GM12878 (cell line): ENCODE results near the gene CPO. TPM values are rescaled to one million over a fixed set of nuclear protein-coding genes. Genes with fewer than 3 reads are reported as not detected.

Experiments
- ATAC-seq: fragments of 200-7000 bp; cut with Tn5 transposase; 3 replicates; pipeline ENCODE4 v1.9.1; 2020; ENCODE audit warnings: mild to moderate bottlenecking, moderate library complexity
- BruUV-seq: library from RNA; stranded (reverse); fragments of 400-500 nt; replicated peaks from 2 replicates; lab custom pipeline; 2021; lab: Mats Ljungman, UMichigan
- CTCF ChIA-PET: fragments of 300-600 bp; sonication (Branson Sonifier 250); formaldehyde crosslinking; extraction: SDS; loops from one replicate; lab custom pipeline; 2021; ENCODE audit warnings: inconsistent platforms; lab: Yijun Ruan, JAX
- POLR2A ChIA-PET: fragments of 350-600 bp; formaldehyde crosslinking; extraction: SDS; loops from one replicate; lab custom pipeline; 2021; ENCODE audit warnings: inconsistent platforms; lab: Charles Lee
- RAD21 ChIA-PET: fragments of 300-600 bp; sonication (Branson Sonifier 250); formaldehyde crosslinking; loops from one replicate; lab custom pipeline; 2023; ENCODE audit warnings: antibody characterized with exemption; ENCODE audit not compliant: unreplicated experiment; lab: Charles Lee
- SMC1A ChIA-PET: fragments of 300-600 bp; sonication (Branson Sonifier 250); formaldehyde crosslinking; loops from one replicate; lab custom pipeline; 2023; ENCODE audit not compliant: unreplicated experiment, uncharacterized antibody; lab: Charles Lee
- DNase-seq: peaks from one replicate; pipeline ENCODE4 v3.0.0-alpha.2; 2011; ENCODE audit warnings: low read depth, low spot score
- FAIRE-seq: peaks from 3 replicates; lab custom pipeline; 2011; peaks lifted over from hg19 to GRCh38; lab: Jason Lieb, UNC
- H2AFZ ChIP-seq: 2 replicates; pipeline ENCODE4 v1.6.0; 2011; ENCODE audit warnings: low read depth, low read length, control low read depth; ENCODE audit not compliant: control insufficient read depth
- H3K27ac ChIP-seq: 2 replicates; pipeline ENCODE4 v1.5.1; 2011; ENCODE audit warnings: control low read depth; ENCODE audit not compliant: control insufficient read depth, insufficient read depth
- H3K27me3 ChIP-seq, 2 experiments: replicated peaks in 1 of 2; 2 replicates each; pipeline versions ENCODE4 v1.6.0 to v1.6.1; 2011; ENCODE audit warnings: low read length in 1 of 2; ENCODE audit not compliant: control insufficient read depth in 2 of 2, insufficient read depth in 2 of 2
- H3K36me3 ChIP-seq, 2 experiments: 2 replicates each; pipeline ENCODE4 v1.5.1; 2011; ENCODE audit warnings: low read length in 1 of 2; ENCODE audit not compliant: control insufficient read depth in 2 of 2, insufficient read depth in 2 of 2
- H3K4me1 ChIP-seq: 2 replicates; pipeline ENCODE4 v1.6.1; 2011; ENCODE audit warnings: mild to moderate bottlenecking, low read length, moderate library complexity, mixed read lengths; ENCODE audit not compliant: control insufficient read depth, insufficient read depth
- H3K4me2 ChIP-seq: 2 replicates; pipeline ENCODE4 v1.6.0; 2011; ENCODE audit warnings: control low read depth; ENCODE audit not compliant: control insufficient read depth, insufficient read depth
- H3K4me3 ChIP-seq: fragments of 200-600 bp; sonication (generic); 2 replicates; pipeline ENCODE4 v1.5.1; 2016
- H3K79me2 ChIP-seq: 2 replicates; pipeline ENCODE4 v1.6.0; 2011; ENCODE audit warnings: low read length; ENCODE audit not compliant: control insufficient read depth, insufficient read depth
- H3K9ac ChIP-seq: 2 replicates; pipeline ENCODE4 v1.8.0; 2011; ENCODE audit warnings: low read length, control low read depth, mixed read lengths; ENCODE audit not compliant: control insufficient read depth, insufficient read depth
- H3K9me3 ChIP-seq: replicated peaks from 3 replicates; pipeline ENCODE4 v1.5.1; 2011; ENCODE audit warnings: mild to moderate bottlenecking, low read length; ENCODE audit not compliant: control insufficient read depth, insufficient read depth
- H4K20me1 ChIP-seq: 2 replicates; pipeline ENCODE4 v1.6.0; 2011; ENCODE audit not compliant: control insufficient read depth, insufficient read depth
- HDAC2 ChIP-seq: fragments of 200-600 bp; sonication (generic); IDR thresholded peaks from 2 replicates; pipeline ENCODE4 v1.6.1; 2017
- KAT2A ChIP-seq: conservative IDR thresholded peaks from 2 replicates; pipeline ENCODE4 v1.6.1; 2011; ENCODE audit warnings: low read depth, low read length; ENCODE audit not compliant: control insufficient read depth
- NFYA ChIP-seq: IDR thresholded peaks from 2 replicates; pipeline ENCODE4 v1.6.1; 2011; ENCODE audit warnings: low read depth, mild to moderate bottlenecking, low read length, improper control_type of control experiment, borderline replicate concordance
- RAD21 ChIP-seq: IDR thresholded peaks from 2 replicates; pipeline ENCODE4 v1.6.1; 2011; ENCODE audit warnings: mild to moderate bottlenecking, low read depth, low read length, moderate library complexity; ENCODE audit not compliant: insufficient read depth
- SMC3 ChIP-seq: IDR thresholded peaks from 2 replicates; pipeline ENCODE4 v1.6.1; 2011; ENCODE audit warnings: low read length, improper control_type of control experiment, borderline replicate concordance
- TCF3 ChIP-seq: IDR thresholded peaks from 2 replicates; pipeline ENCODE4 v1.6.1; 2012; ENCODE audit warnings: low read depth, mild to moderate bottlenecking, low read length, borderline replicate concordance; ENCODE audit not compliant: insufficient read depth
- WGBS: methylation state at CpG from one replicate; pipeline ENCODE4 v1.1.6; 2016; ENCODE audit warnings: low lambda C conversion rate; ENCODE audit not compliant: insufficient replicate concordance, insufficient coverage; ENCODE audit errors: missing lambda C conversion rate; 5-methylcytosine and 5-hydroxymethylcytosine counted together
- in situ Hi-C: fragments of 300-500 bp; cut with MboI; formaldehyde crosslinking; loops from 9 replicates; pipeline ENCODE4 v1.14.3; 2018; ENCODE audit warnings: mixed read lengths
- intact Hi-C: fragments of 100-400 bp; cut with micrococcal nuclease; formaldehyde crosslinking; loops from one replicate; pipeline ENCODE4 v1.14.2; 2022; ENCODE audit not compliant: unreplicated experiment
- polyA plus RNA-seq, 11 experiments: library from polyadenylated mRNA; depleted of rRNA in 4 of 11; unstranded in 6 of 11; stranded (reverse) in 5 of 11; fragments of >200 nt; fragmentation: Nextera tagmentation in 4 of 11; fragmentation: Illumina TruSeq in 1 of 11; extraction: Ambion mirVana in 4 of 11; extraction: Trizol in 1 of 11; gene quantifications; 1 replicate in 1 of 11; 2 replicates in 10 of 11; pipeline versions ENCODE4 v1.2.1 to v1.2.3, GENCODE V29; 2011 to 2016; ENCODE audit warnings: inconsistent platforms in 2 of 11, missing spikeins in 2 of 11, low read depth in 1 of 11
- total RNA-seq, 4 experiments: library from RNA; depleted of rRNA in 3 of 4; stranded (reverse); fragments of >200 nt in 3 of 4; fragmentation: Illumina TruSeq in 1 of 4; extraction: Trizol in 1 of 4; gene quantifications; 2 replicates each; pipeline versions ENCODE4 v1.2.1 to v1.2.3, GENCODE V29; 2013 to 2021
- TF ChIP-seq, protein P1 (sequence below), 3 experiments: IDR thresholded peaks in 2 of 3; conservative IDR thresholded peaks in 1 of 3; 2 replicates each; pipeline ENCODE4 v1.5.1; 2011; ENCODE audit warnings: low read depth in 3 of 3, low read length in 3 of 3, mild to moderate bottlenecking in 3 of 3, control low read depth in 2 of 3, moderate library complexity in 2 of 3, inconsistent platforms in 1 of 3, mixed read lengths in 1 of 3; ENCODE audit not compliant: control insufficient read depth in 2 of 3, insufficient read depth in 1 of 3; ENCODE audit errors: extremely low read depth in 1 of 3
- TF ChIP-seq, protein P2 (sequence below): IDR thresholded peaks from 2 replicates; pipeline ENCODE4 v1.6.1; 2011; ENCODE audit warnings: mild to moderate bottlenecking, low read depth, low read length, moderate library complexity; ENCODE audit not compliant: insufficient replicate concordance

The CPO gene
- total and polyA plus RNA-seq, 10 of the 15 experiments (the other 5 are each of a cell fraction or from before 2014, with no cell fraction given) = 0.13 to 0.14 TPM; not detected in 8

DNA sequence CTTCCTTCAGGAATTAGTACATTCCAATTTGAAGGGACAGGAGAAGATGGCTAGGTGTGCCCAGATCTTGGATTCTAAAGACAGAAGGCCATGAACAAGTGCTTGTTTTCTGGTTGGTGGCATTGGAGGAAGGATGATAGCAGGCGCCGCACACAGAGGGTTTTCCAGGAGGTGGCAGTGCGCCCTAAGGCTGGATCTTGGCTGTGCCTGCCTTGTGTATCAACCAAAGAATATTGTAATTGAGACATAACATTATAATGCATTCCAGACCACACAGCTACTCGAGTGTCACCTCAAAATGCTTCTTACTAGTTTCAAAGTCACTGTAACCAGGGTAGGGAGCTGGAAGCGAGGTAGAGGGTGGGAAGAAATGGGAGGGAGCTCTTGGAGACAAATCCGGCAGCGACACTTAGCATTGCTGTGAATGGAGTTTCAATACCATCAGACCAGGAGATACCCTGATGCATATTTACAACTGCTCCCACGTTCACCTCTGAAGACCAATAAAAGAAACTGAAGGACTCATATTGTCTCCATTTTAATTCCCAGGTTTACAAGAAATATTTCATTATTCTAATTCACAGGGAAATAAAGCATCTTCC, 42.5 kb downstream of the CPO start:
- POLR2A ChIA-PET = no interaction called here
- ATAC-seq = peak; percentile 66
- no peak for DNase-seq
- H3K4me3 ChIP-seq = no peak overlapping the region
- WGBS = 50% methylated on average over 8 of the region's 8 CpGs
- H3K27me3 ChIP-seq = no peaks in the 10 kb centered on the region
- TF ChIP-seq, protein P1, sequence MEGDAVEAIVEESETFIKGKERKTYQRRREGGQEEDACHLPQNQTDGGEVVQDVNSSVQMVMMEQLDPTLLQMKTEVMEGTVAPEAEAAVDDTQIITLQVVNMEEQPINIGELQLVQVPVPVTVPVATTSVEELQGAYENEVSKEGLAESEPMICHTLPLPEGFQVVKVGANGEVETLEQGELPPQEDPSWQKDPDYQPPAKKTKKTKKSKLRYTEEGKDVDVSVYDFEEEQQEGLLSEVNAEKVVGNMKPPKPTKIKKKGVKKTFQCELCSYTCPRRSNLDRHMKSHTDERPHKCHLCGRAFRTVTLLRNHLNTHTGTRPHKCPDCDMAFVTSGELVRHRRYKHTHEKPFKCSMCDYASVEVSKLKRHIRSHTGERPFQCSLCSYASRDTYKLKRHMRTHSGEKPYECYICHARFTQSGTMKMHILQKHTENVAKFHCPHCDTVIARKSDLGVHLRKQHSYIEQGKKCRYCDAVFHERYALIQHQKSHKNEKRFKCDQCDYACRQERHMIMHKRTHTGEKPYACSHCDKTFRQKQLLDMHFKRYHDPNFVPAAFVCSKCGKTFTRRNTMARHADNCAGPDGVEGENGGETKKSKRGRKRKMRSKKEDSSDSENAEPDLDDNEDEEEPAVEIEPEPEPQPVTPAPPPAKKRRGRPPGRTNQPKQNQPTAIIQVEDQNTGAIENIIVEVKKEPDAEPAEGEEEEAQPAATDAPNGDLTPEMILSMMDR (IDR thresholded peaks at IDR 0.05 in 2 of 3, conservative IDR thresholded peaks at IDR 0.05 in 1 of 3; ENCODE audit: control insufficient read depth in 2 of 3, extremely low read depth in 1 of 3, insufficient read depth in 1 of 3, low read depth in 3 of 3, low read length in 3 of 3) = peak; percentile 41 to 68 (median 43); a peak in 5 of 6 replicates
- TF ChIP-seq NFYA (no peak), TCF3 (no peak), KAT2A (no peak), RAD21 (peak; percentile 78), SMC3 (peak; percentile 72), HDAC2 (no peak)
- TF ChIP-seq, protein P2, sequence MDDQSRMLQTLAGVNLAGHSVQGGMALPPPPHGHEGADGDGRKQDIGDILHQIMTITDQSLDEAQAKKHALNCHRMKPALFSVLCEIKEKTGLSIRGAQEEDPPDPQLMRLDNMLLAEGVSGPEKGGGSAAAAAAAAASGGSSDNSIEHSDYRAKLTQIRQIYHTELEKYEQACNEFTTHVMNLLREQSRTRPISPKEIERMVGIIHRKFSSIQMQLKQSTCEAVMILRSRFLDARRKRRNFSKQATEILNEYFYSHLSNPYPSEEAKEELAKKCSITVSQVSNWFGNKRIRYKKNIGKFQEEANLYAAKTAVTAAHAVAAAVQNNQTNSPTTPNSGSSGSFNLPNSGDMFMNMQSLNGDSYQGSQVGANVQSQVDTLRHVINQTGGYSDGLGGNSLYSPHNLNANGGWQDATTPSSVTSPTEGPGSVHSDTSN = no peak
- H3K9me3 ChIP-seq = no peaks in the 10 kb centered on the region; the same call in 2 of the 3 replicates
- H3K27ac ChIP-seq = no peak overlapping the region
- no peaks in the 10 kb centered on the region for H3K79me2 ChIP-seq
- FAIRE-seq = no peak
- SMC1A ChIA-PET = interaction anchor here (0.6 to 0.7 kb wide), 2 partner anchors 491 to 643 kb away, joined by 3 to 4 read pairs; no protein-coding TSS in a partner anchor
- H3K9ac ChIP-seq = no peak overlapping the region
- no peaks in the 10 kb centered on the region for H4K20me1 ChIP-seq
- no TSS peak for BruUV-seq
- in situ Hi-C loops = no loop called here
- H3K4me2 ChIP-seq = no peak overlapping the region
- H3K4me1 ChIP-seq = no peaks in the 10 kb centered on the region
- intact Hi-C loops = loop anchor here (1.0 kb wide), 1 partner anchor 493 kb away; no protein-coding TSS in a partner anchor
- RAD21 ChIA-PET = no interaction called here
- CTCF ChIA-PET = interaction anchor here (0.9 to 5.0 kb wide), 2 partner anchors 81 to 491 kb away, joined by 3 to 21 read pairs; no protein-coding TSS in a partner anchor
- no peaks in the 10 kb centered on the region for H3K36me3 ChIP-seq
- no peak overlapping the region for H2AFZ ChIP-seq
